ENCODE results near the gene HHAT. TPM values are rescaled to one million over a fixed set of nuclear protein-coding genes. Genes with fewer than 3 reads are reported as not detected.

HHAT gene
- total RNA-seq, 4 donors from 2014 or later: 4.6 to 8.8 (median 6.7) TPM

DNA sequence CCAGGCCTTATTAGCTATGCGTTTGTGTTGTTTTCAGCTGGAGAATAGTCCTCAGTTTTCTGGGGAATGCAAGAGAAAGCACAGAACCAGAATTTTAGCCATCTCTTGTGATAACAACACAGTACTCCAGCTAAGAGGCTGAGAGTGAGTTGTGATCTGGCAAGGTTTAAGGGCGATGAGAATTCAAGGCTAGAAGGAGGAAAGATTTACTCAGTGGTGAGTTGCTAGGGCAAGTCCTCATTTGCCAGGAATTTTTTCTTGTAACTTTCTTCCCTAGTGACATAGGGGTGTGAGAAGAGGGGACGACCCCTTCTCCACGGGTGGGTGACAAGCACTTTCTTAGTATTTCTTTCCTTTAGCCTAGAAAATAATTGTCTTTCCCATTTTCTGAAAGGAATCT is 53.2 kb downstream of the HHAT start:
- DNase-seq (ENCODE audit: low spot score in 2 of 2): no peak
- TF ChIP-seq POLR2A (IDR thresholded peaks at IDR 0.05): no peak
- no peak for TF ChIP-seq CTCF (IDR thresholded peaks at IDR 0.05)
- intact Hi-C loops (cut with DNase I; ENCODE audit: low total_unique reads): no loop called here
- H3K4me3 ChIP-seq (ENCODE audit: low read depth, poor library complexity, severe bottlenecking): no peak overlapping the region
- WGBS, 2 donors: 81 to 87% methylated on average over 4 of the region's 4 CpGs

DNA sequence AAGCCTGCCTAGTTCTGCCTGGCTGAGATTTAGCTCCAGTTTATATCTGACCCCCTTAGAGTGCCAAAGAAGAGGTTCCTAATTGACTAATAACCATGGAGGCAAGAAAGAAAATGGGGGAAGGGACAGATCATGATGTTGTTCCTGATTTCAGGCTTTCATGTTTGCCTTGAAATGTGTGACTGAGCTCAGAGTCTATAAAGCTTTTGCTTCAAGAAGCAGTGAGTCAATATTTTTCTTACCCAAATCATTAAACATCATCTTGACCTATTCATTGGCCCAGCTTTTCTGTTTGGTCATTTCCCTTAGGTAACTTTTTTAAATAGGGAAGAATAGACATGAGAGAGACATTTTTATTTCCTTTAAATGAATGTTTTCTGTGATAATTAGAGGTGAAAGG is 55.9 kb downstream of the HHAT start:
- TF ChIP-seq CTCF (IDR thresholded peaks at IDR 0.05): no peak
- TF ChIP-seq POLR2A (IDR thresholded peaks at IDR 0.05): no peak
- H3K4me3 ChIP-seq (ENCODE audit: low read depth, poor library complexity, severe bottlenecking): no peak overlapping the region
- DNase-seq (ENCODE audit: low spot score in 2 of 2): no peak
- intact Hi-C loops (cut with DNase I; ENCODE audit: low total_unique reads): no loop called here

DNA sequence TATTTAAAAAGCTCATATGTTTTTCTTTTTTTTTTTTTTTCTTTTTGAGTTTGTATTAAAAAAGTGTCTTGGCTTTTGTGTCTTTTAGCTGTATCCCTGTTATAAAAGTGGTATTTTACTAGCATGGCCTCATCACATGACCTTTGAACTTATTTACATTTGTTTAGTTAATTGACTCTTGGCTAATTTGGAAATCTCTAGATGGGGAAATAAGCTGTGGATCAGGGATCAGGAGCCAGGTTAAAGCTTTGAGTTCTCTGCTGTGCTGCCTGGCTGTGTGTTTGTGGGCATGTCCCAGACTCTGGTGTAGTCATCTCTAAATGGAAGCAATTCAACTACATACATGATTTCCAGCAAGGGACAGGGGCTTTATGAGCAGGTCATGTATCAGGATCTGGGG is 56.5 kb downstream of the HHAT start:
- TF ChIP-seq CTCF (IDR thresholded peaks at IDR 0.05) (no peak), POLR2A (IDR thresholded peaks at IDR 0.05) (no peak)
- DNase-seq (ENCODE audit: low spot score in 2 of 2): no peak
- no peak overlapping the region for H3K4me3 ChIP-seq (ENCODE audit: low read depth, poor library complexity, severe bottlenecking)
- intact Hi-C loops (cut with DNase I; ENCODE audit: low total_unique reads): no loop called here

DNA sequence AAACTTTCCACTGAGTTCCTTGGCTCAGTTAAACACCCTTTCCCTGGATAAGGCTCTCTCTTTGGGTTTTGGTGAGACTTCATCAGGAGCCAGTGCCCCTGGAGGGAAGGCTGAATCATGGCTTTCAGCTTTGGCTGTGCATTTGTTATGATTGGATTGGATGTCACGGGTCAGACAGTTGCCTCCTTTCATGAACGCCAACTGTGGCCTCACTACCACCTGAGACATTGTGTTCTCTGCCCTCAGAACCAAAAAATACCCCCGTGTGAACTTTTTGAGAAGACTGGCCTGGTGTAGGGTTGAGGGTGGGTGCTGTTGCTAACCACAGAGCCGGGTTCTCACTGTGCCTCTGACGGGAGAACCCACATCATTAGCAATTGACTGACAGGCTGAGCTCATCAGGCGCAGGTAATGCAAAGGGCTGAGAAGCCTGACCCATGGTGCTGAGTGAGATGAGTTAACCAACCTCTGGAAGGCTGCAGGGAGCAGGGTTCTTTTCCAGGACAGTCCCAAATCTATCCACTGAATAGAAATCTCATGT is 65.6 kb downstream of the HHAT start:
- no peak for DNase-seq (ENCODE audit: low spot score in 2 of 2)
- 66 to 67% methylated on average over 6 of the region's 6 CpGs for WGBS, 2 donors
- intact Hi-C loops (cut with DNase I; ENCODE audit: low total_unique reads): no loop called here
- TF ChIP-seq POLR2A (IDR thresholded peaks at IDR 0.05): no peak
- no peak for TF ChIP-seq CTCF (IDR thresholded peaks at IDR 0.05)
- H3K4me3 ChIP-seq (ENCODE audit: low read depth, poor library complexity, severe bottlenecking): no peak overlapping the region

GRCh38 chr1:210396541-210396940 is 67.8 kb downstream of the HHAT start:
- no peak for DNase-seq (ENCODE audit: low spot score in 2 of 2)
- TF ChIP-seq POLR2A (IDR thresholded peaks at IDR 0.05) (no peak), CTCF (IDR thresholded peaks at IDR 0.05) (no peak)
- WGBS, 2 donors: 97 to 100% methylated on average over 1 of the region's 1 CpG
- H3K4me3 ChIP-seq (ENCODE audit: low read depth, poor library complexity, severe bottlenecking): no peak overlapping the region
- intact Hi-C loops (cut with DNase I; ENCODE audit: low total_unique reads): no loop called here

GRCh38 chr1:210397252-210397651 is 68.5 kb downstream of the HHAT start:
- intact Hi-C loops (cut with DNase I; ENCODE audit: low total_unique reads): no loop called here
- WGBS, 2 donors: 81 to 82% methylated on average over 1 of the region's 1 CpG

More at GRCh38 chr1:210397252-210397651, 68.5 kb downstream of the HHAT start:
- no peak overlapping the region for H3K4me3 ChIP-seq (ENCODE audit: low read depth, poor library complexity, severe bottlenecking)
- no peak for DNase-seq (ENCODE audit: low spot score in 2 of 2)
- TF ChIP-seq CTCF (IDR thresholded peaks at IDR 0.05) (no peak), POLR2A (IDR thresholded peaks at IDR 0.05) (no peak)

All from lower leg skin (tissue), 4 donors.